ENCODE results near the gene WWOX. TPM values are rescaled to one million over a fixed set of nuclear protein-coding genes. Genes with fewer than 3 reads are reported as not detected.

The WWOX gene
- total RNA-seq, 1 experiment from 2014 or later: 28.3 TPM

DNA sequence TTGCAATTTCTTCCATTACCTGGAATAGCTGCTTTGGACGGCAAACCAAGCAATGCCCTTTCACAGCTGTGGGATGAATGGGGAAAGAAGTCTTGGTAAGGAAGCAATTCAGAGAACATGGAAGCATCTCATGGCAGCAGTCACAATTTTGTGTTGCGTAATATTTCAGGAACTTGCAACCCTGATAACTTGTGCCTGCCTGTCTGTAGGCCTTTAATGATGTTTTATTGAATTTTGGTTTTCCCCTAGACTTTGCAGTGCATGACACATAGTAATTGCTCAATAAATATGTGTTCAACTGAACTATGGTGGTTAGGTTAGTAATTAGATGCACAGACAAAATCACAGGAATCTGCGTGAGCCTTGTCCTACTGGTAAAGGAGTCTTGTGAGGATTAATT is 439.5 kb downstream of the WWOX start:
- ChIA-PET CTCF (no interaction called here), POLR2A (ENCODE audit: unreplicated experiment) (no interaction called here)
- no peak overlapping the region for H3K9ac ChIP-seq (ENCODE audit: low read length)
- DNase-seq: no peak
- H3K4me1 ChIP-seq (ENCODE audit: insufficient read depth, low read length): no peaks in the 10 kb centered on the region
- H3K4me2 ChIP-seq (ENCODE audit: low read length): no peak overlapping the region
- no peaks in the 10 kb centered on the region for H3F3A ChIP-seq (ENCODE audit: low read length, unreplicated experiment)
- no peaks in the 10 kb centered on the region for H3K27me3 ChIP-seq (ENCODE audit: low read length)
- no peaks in the 10 kb centered on the region for H4K20me1 ChIP-seq (ENCODE audit: low read length)
- no TSS peak for BruUV-seq (replicated peaks)
- no peak overlapping the region for H2AFZ ChIP-seq (ENCODE audit: low read length)
- H3K36me3 ChIP-seq (ENCODE audit: low read depth, low read length): no peaks in the 10 kb centered on the region
- no peak overlapping the region for H3K27ac ChIP-seq (ENCODE audit: low read length)
- ATAC-seq: no peak
- H3K79me2 ChIP-seq (ENCODE audit: low read length): no peaks in the 10 kb centered on the region
- H3K9me2 ChIP-seq (replicated peaks; ENCODE audit: low read length): no peaks in the 10 kb centered on the region
- TF ChIP-seq EZH2phosphoT487 (IDR thresholded peaks at IDR 0.05; ENCODE audit: borderline replicate concordance, low read length) (no peak), EZH2 (IDR thresholded peaks at IDR 0.05; ENCODE audit: low read length, unreplicated experiment) (no peak)
- TF ChIP-seq, protein P1, sequence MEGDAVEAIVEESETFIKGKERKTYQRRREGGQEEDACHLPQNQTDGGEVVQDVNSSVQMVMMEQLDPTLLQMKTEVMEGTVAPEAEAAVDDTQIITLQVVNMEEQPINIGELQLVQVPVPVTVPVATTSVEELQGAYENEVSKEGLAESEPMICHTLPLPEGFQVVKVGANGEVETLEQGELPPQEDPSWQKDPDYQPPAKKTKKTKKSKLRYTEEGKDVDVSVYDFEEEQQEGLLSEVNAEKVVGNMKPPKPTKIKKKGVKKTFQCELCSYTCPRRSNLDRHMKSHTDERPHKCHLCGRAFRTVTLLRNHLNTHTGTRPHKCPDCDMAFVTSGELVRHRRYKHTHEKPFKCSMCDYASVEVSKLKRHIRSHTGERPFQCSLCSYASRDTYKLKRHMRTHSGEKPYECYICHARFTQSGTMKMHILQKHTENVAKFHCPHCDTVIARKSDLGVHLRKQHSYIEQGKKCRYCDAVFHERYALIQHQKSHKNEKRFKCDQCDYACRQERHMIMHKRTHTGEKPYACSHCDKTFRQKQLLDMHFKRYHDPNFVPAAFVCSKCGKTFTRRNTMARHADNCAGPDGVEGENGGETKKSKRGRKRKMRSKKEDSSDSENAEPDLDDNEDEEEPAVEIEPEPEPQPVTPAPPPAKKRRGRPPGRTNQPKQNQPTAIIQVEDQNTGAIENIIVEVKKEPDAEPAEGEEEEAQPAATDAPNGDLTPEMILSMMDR (conservative IDR thresholded peaks at IDR 0.05; ENCODE audit: low read depth, low read length): no peak
- intact Hi-C loops (cut with micrococcal nuclease): no loop called here
- H3K4me3 ChIP-seq (ENCODE audit: low read length): no peak overlapping the region
- no peaks in the 10 kb centered on the region for H3K9me3 ChIP-seq (ENCODE audit: low read length)

DNA sequence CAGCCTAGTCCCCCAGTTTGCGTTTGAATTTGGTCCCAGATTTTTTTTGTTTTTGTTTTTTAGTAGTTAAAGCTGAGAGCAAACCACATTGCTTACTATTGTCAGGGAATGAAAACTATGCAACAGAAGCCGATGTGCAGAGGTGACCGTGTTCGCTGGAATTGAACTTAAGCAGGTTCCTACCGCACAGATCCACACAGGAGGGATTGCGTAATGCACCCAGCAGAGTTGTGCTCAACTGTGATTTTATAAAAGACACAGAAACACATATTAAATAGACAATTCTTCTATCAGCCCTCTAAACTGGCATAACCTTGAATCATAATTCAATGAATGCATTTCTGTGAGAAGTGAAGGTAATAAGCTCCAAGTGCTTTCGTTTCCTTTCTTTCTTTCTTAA is 443.0 kb downstream of the WWOX start:
- no peaks in the 10 kb centered on the region for H3K9me3 ChIP-seq (ENCODE audit: low read length)
- POLR2A ChIA-PET (ENCODE audit: unreplicated experiment): no interaction called here
- no peaks in the 10 kb centered on the region for H4K20me1 ChIP-seq (ENCODE audit: low read length)
- H3K4me3 ChIP-seq (ENCODE audit: low read length): no peak overlapping the region
- no peak for ATAC-seq
- CTCF ChIA-PET: no interaction called here
- no peak overlapping the region for H2AFZ ChIP-seq (ENCODE audit: low read length)
- no TSS peak for BruUV-seq (replicated peaks)
- intact Hi-C loops (cut with micrococcal nuclease): no loop called here
- H3K4me1 ChIP-seq (ENCODE audit: insufficient read depth, low read length): no peaks in the 10 kb centered on the region
- H3K36me3 ChIP-seq (ENCODE audit: low read depth, low read length): no peaks in the 10 kb centered on the region
- H3K9ac ChIP-seq (ENCODE audit: low read length): no peak overlapping the region
- no peaks in the 10 kb centered on the region for H3K9me2 ChIP-seq (replicated peaks; ENCODE audit: low read length)
- DNase-seq: no peak
- H3K79me2 ChIP-seq (ENCODE audit: low read length): no peaks in the 10 kb centered on the region
- no peaks in the 10 kb centered on the region for H3K27me3 ChIP-seq (ENCODE audit: low read length)
- no peaks in the 10 kb centered on the region for H3F3A ChIP-seq (ENCODE audit: low read length, unreplicated experiment)
- TF ChIP-seq, protein P1 (conservative IDR thresholded peaks at IDR 0.05; ENCODE audit: low read depth, low read length): no peak
- TF ChIP-seq EZH2phosphoT487 (IDR thresholded peaks at IDR 0.05; ENCODE audit: borderline replicate concordance, low read length): no peak
- no peak for TF ChIP-seq EZH2 (IDR thresholded peaks at IDR 0.05; ENCODE audit: low read length, unreplicated experiment)
- no peak overlapping the region for H3K27ac ChIP-seq (ENCODE audit: low read length)
- H3K4me2 ChIP-seq (ENCODE audit: low read length): no peak overlapping the region

DNA sequence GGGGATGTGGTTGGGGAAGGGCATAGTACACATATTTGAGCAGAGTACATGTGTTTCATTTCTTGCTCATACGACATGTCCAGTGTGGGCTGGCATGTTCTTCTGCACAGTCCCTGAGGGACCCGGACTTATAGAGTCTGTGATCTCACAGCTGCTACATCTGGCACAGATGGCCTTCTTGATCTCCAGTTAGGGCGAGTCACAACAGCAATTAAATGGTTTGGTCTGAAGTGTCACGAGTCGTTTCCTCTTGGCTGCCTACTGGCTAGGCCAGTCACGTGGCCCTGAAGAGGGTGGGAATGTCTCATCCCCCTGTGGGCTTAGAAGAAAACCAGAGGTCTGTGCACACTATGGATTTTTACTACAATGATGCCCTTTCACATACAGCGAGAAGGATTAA is 443.6 kb downstream of the WWOX start:
- H3K4me3 ChIP-seq (ENCODE audit: low read length): no peak overlapping the region
- no peak overlapping the region for H3K9ac ChIP-seq (ENCODE audit: low read length)
- H3K4me2 ChIP-seq (ENCODE audit: low read length): no peak overlapping the region
- ATAC-seq: no peak
- no peak for DNase-seq
- ChIA-PET POLR2A (ENCODE audit: unreplicated experiment) (no interaction called here), CTCF (no interaction called here)
- intact Hi-C loops (cut with micrococcal nuclease): no loop called here
- no peaks in the 10 kb centered on the region for H3K4me1 ChIP-seq (ENCODE audit: insufficient read depth, low read length)
- H3K9me2 ChIP-seq (replicated peaks; ENCODE audit: low read length): no peaks in the 10 kb centered on the region
- no peak overlapping the region for H2AFZ ChIP-seq (ENCODE audit: low read length)
- H3K79me2 ChIP-seq (ENCODE audit: low read length): no peaks in the 10 kb centered on the region
- no peaks in the 10 kb centered on the region for H3F3A ChIP-seq (ENCODE audit: low read length, unreplicated experiment)
- TF ChIP-seq, protein P1 (conservative IDR thresholded peaks at IDR 0.05; ENCODE audit: low read depth, low read length): no peak
- TF ChIP-seq EZH2phosphoT487 (IDR thresholded peaks at IDR 0.05; ENCODE audit: borderline replicate concordance, low read length) (no peak), EZH2 (IDR thresholded peaks at IDR 0.05; ENCODE audit: low read length, unreplicated experiment) (no peak)
- H4K20me1 ChIP-seq (ENCODE audit: low read length): no peaks in the 10 kb centered on the region
- no peaks in the 10 kb centered on the region for H3K27me3 ChIP-seq (ENCODE audit: low read length)
- no peaks in the 10 kb centered on the region for H3K9me3 ChIP-seq (ENCODE audit: low read length)
- H3K36me3 ChIP-seq (ENCODE audit: low read depth, low read length): no peaks in the 10 kb centered on the region
- no TSS peak for BruUV-seq (replicated peaks)
- no peak overlapping the region for H3K27ac ChIP-seq (ENCODE audit: low read length)
